Activated naive CD4-positive, alpha-beta T cell treated with anti-CD3 and anti-CD28 coated beads, Interleukin-2, amount 50 U/mL, for 72 hours (primary cell): ENCODE results near the gene SLC12A6. TPM values are rescaled to one million over a fixed set of nuclear protein-coding genes. Genes with fewer than 3 reads are reported as not detected.

ENCODE experiments used
- ATAC-seq, 2 donors: fragments of 150-1000 bp; cut with Tn5 transposase; 2 replicates each; pipeline ENCODE4 v1.10.0; 2021; ENCODE audit warnings: mild to moderate bottlenecking in 2 of 2, moderate library complexity in 2 of 2
- DNase-seq, 2 donors: peaks; one replicate each; pipeline ENCODE4 v3.0.0; 2021 to 2022; ENCODE audit warnings: low spot score in 2 of 2
- H3K27ac Mint-ChIP-seq, 2 donors: one replicate each; pipeline ENCODE4 v1.8.0; 2022; ENCODE audit warnings: mild to moderate bottlenecking in 2 of 2, mixed read lengths in 2 of 2
- H3K36me3 Mint-ChIP-seq, 2 donors: one replicate each; pipeline ENCODE4 v1.8.0; 2022; ENCODE audit warnings: mixed read lengths in 2 of 2
- H3K9me3 Mint-ChIP-seq, 2 donors: one replicate each; pipeline ENCODE4 v1.8.0; 2022; ENCODE audit warnings: mixed read lengths in 2 of 2
- total RNA-seq, 2 donors: library from RNA; stranded (reverse); gene quantifications; one replicate each; pipeline ENCODE4 v1.2.3, GENCODE V29; 2022

The SLC12A6 gene
- total RNA-seq, 2 donors from 2014 or later = 29.9 to 45.1 TPM

DNA sequence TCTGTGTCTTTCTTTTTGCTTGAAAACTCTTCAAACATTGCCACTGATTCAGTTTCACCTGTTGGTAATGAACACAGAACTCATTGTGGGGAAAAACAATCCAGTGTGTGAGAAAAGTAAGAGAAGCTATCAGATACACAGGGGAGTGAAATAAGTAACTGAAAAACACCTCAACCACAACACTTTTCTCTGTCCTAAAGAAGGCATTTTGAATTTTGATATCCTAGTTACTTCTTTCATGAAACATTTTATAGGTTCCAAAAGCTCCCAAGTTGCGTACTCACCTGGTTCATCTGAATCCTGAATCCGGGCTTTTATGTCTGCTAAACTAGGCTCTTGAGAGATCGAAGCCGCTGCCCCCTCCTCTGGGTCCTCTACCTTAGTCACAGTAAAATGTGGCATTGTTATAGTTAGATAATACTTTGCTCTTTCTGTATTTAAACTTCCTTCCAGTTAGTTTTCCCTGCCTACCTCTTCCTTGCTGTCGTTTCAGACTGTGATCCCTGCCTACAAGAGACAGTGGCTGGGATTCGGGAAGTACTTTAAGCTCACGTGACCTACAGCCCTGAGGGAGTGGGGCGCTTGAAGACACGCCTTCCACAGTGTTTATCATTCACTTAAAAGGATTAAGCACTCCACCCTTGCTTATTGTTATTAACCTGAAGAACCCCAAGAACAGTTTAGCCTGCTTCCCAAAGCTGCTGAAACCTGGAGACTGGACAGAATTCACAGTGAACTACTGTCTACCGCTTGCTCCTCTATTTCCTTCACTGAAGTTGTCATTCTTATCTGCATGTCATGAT lies 19.1 kb downstream of the SLC12A6 start:
- no peak for DNase-seq
- peaks cover 0 to 5% of the 10 kb centered on the region in 2 donors for H3K9me3 Mint-ChIP-seq
- ATAC-seq = peak; percentile 83 to 88
- peak overlapping the region; percentile 90 to 96 for H3K27ac Mint-ChIP-seq
- H3K36me3 Mint-ChIP-seq = peaks cover 0 to 20% of the 10 kb centered on the region in 2 donors

- ATAC-seq = no peak
- peak overlapping the region; percentile 46 to 57 for H3K27ac Mint-ChIP-seq
These were observed 22.8 kb downstream of the SLC12A6 start for GRCh38 chr15:34314491-34315490.

GRCh38 chr15:34311563-34311962 lies 26.0 kb downstream of the SLC12A6 start:
- DNase-seq (no peak), ATAC-seq (no peak)
- Mint-ChIP-seq H3K36me3 (peaks cover 0 to 28% of the 10 kb centered on the region in 2 donors), H3K9me3 (no peaks in the 10 kb centered on the region), H3K27ac (no peak overlapping the region)

More at GRCh38 chr15:34314491-34315490, 22.8 kb downstream of the SLC12A6 start:
- Mint-ChIP-seq H3K9me3 (no peaks in the 10 kb centered on the region), H3K36me3 (peaks cover 0 to 16% of the 10 kb centered on the region in 2 donors)
- no peak for DNase-seq

- Mint-ChIP-seq H3K36me3 (peaks cover 0 to 44% of the 10 kb centered on the region in 2 donors), H3K9me3 (no peaks in the 10 kb centered on the region), H3K27ac (no peak overlapping the region)
- ATAC-seq = no peak
- DNase-seq = no peak
These were observed 33.0 kb downstream of the SLC12A6 start for GRCh38 chr15:34304613-34305012.

- Mint-ChIP-seq H3K36me3 (peaks cover 0 to 28% of the 10 kb centered on the region in 2 donors), H3K27ac (no peak overlapping the region), H3K9me3 (no peaks in the 10 kb centered on the region)
- DNase-seq (no peak), ATAC-seq (no peak)
These were observed 36.5 kb downstream of the SLC12A6 start for GRCh38 chr15:34301058-34301457.

DNA sequence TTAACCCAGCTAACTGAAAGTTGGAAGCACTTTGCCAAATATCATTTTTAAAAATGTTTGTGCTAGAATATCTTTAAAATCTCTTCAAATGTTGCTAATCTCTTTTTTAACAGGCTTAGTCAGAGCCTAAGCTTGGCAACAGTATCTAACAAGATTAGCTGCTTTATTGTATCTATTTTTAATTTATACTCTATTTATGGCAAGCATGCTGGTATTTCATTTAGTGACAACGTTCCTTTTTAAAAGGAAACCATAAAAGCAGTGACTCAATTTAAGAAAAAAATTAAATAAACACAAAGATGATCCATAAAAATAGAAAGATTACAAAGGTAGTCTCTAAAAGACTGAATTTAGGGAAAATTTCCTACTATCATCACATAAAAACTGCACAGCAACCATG lies 40.5 kb downstream of the SLC12A6 start:
- DNase-seq (no peak), ATAC-seq (no peak)
- no peak overlapping the region for H3K27ac Mint-ChIP-seq
- H3K36me3 Mint-ChIP-seq = peaks cover 3 to 13% of the 10 kb centered on the region in 2 donors
- H3K9me3 Mint-ChIP-seq = no peaks in the 10 kb centered on the region

- no peak overlapping the region for H3K27ac Mint-ChIP-seq
- peaks cover 10 to 15% of the 10 kb centered on the region in 2 donors for H3K36me3 Mint-ChIP-seq
- no peak for ATAC-seq
- H3K9me3 Mint-ChIP-seq = peaks cover 0 to 16% of the 10 kb centered on the region in 2 donors
- DNase-seq = no peak
These were observed 45.0 kb downstream of the SLC12A6 start for GRCh38 chr15:34292621-34293020.

GRCh38 chr15:34284937-34285336 lies 52.6 kb downstream of the SLC12A6 start:
- Mint-ChIP-seq H3K36me3 (peaks cover 0 to 6% of the 10 kb centered on the region in 2 donors), H3K27ac (peak overlapping the region; percentile 5 to 77), H3K9me3 (peaks cover 0 to 8% of the 10 kb centered on the region in 2 donors)
- ATAC-seq (no peak), DNase-seq (no peak)

GRCh38 chr15:34282384-34282783 lies 55.2 kb downstream of the SLC12A6 start:
- H3K27ac Mint-ChIP-seq = no peak overlapping the region
- no peak for DNase-seq
- H3K36me3 Mint-ChIP-seq = no peaks in the 10 kb centered on the region
- H3K9me3 Mint-ChIP-seq = no peaks in the 10 kb centered on the region
- ATAC-seq = no peak

DNA sequence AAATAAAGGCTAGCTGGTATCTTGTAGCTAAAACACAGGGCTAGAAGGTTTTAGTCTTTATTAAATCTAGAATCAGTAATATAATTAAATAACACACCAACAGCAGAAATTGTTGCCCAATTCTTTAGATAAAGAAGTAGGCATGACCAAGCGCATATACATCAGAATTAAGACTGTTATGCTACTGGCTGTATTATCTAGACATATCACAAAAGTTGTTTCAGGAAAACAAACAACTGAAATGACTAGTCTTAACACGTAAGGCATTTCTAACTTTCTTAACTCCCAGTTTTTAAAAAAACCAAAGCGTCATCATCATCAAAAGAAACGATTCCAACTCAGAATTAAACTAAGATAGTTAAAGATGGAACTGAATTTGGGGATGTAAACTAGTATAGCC lies 57.4 kb downstream of the SLC12A6 start:
- Mint-ChIP-seq H3K36me3 (no peaks in the 10 kb centered on the region), H3K27ac (no peak overlapping the region), H3K9me3 (no peaks in the 10 kb centered on the region)
- DNase-seq (no peak), ATAC-seq (no peak)

DNA sequence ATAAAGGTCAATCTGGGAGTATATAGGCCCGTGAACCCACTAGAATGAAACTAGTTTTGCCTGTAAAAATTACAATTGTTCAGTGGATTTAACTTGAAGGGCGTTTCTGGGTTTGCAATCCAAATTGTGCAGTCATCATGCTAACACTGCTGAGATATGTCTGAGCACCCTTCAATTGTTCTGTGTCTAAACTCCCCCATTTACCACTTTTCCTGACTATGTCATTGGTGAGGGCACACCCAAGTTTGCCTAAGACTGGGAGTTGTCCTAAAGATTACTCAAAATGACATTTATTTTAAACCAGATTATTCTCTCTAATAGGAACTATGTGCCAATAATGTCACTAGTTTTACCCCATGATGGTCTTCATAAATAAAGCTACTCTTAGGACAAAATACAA lies 58.2 kb downstream of the SLC12A6 start:
- DNase-seq = no peak
- H3K27ac Mint-ChIP-seq = no peak overlapping the region
- no peak for ATAC-seq

GRCh38 chr15:34275721-34276120 lies 61.9 kb downstream of the SLC12A6 start:
- ATAC-seq (no peak), DNase-seq (no peak)
- Mint-ChIP-seq H3K27ac (no peak overlapping the region), H3K36me3 (peaks cover 0 to 8% of the 10 kb centered on the region in 2 donors), H3K9me3 (peaks cover 0 to 1% of the 10 kb centered on the region in 2 donors)

More for the DNA sequence above, 58.2 kb downstream of the SLC12A6 start:
- H3K36me3 Mint-ChIP-seq = no peaks in the 10 kb centered on the region
- no peaks in the 10 kb centered on the region for H3K9me3 Mint-ChIP-seq

- H3K9me3 Mint-ChIP-seq = peaks cover 0 to 4% of the 10 kb centered on the region in 2 donors
- H3K36me3 Mint-ChIP-seq = peaks cover 0 to 12% of the 10 kb centered on the region in 2 donors
- no peak overlapping the region for H3K27ac Mint-ChIP-seq
- ATAC-seq (no peak), DNase-seq (no peak)
These were observed 62.4 kb downstream of the SLC12A6 start for GRCh38 chr15:34275154-34275553.

DNA sequence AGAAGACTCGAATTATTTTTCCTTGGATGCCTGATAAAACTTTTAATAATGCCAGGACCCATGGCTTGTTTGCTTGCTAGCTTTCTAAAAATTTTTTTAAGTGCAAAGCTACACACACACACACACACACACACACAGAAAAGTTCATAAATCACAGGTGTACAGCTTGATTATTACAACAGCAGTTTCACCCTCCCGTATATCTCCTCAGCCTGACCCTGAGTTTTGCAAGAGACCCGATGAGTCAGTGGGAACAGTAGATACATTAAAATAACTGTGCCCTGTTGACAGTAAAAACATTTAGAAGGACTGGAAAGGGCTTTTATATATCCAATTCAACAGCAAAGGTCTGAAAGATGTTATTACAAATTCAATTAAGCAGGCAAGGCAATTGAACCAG lies 66.1 kb downstream of the SLC12A6 start:
- ATAC-seq (no peak), DNase-seq (no peak)
- peak overlapping the region in 1 of 2 donors; percentile 25 for H3K27ac Mint-ChIP-seq
- peaks cover 0 to 4% of the 10 kb centered on the region in 2 donors for H3K9me3 Mint-ChIP-seq
- H3K36me3 Mint-ChIP-seq = peaks cover 0 to 20% of the 10 kb centered on the region in 2 donors

- no peak overlapping the region for H3K27ac Mint-ChIP-seq
- H3K9me3 Mint-ChIP-seq = peaks cover 0 to 4% of the 10 kb centered on the region in 2 donors
- DNase-seq (no peak), ATAC-seq (no peak)
- peaks cover 0 to 19% of the 10 kb centered on the region in 2 donors for H3K36me3 Mint-ChIP-seq
These were observed 70.8 kb downstream of the SLC12A6 start for GRCh38 chr15:34266751-34267150.

- no peak for ATAC-seq
These were observed 73.5 kb downstream of the SLC12A6 start for GRCh38 chr15:34264076-34264475.

GRCh38 chr15:34262362-34262761 lies 75.2 kb downstream of the SLC12A6 start:
- DNase-seq (no peak), ATAC-seq (no peak)
- H3K36me3 Mint-ChIP-seq = no peaks in the 10 kb centered on the region
- peak overlapping the region; percentile 40 to 65 for H3K27ac Mint-ChIP-seq
- H3K9me3 Mint-ChIP-seq = no peaks in the 10 kb centered on the region

More at GRCh38 chr15:34264076-34264475, 73.5 kb downstream of the SLC12A6 start:
- no peaks in the 10 kb centered on the region for H3K9me3 Mint-ChIP-seq
- H3K36me3 Mint-ChIP-seq = no peaks in the 10 kb centered on the region
- H3K27ac Mint-ChIP-seq = no peak overlapping the region
- DNase-seq = no peak
